HepG2 (cell line): ENCODE data around the gene PRKCI. TPM values are rescaled to one million over a fixed set of nuclear protein-coding genes. Genes with fewer than 3 reads are reported as not detected.
A peak's percentile ranks its signal among the peaks of the same experiment; 100 is the strongest.

Experiments used
- ATAC-seq: fragments of 200-7000 bp; cut with Tn5 transposase; 3 replicates; pipeline ENCODE4 v1.9.1; 2020; ENCODE audit warnings: mild to moderate bottlenecking, moderate library complexity
- BruUV-seq: library from RNA; stranded (reverse); fragments of 400-500 nt; replicated peaks from 2 replicates; lab custom pipeline; 2021; lab: Mats Ljungman, UMichigan
- CTCF ChIA-PET: fragments of 300-600 bp; formaldehyde crosslinking; extraction: SDS; loops from one replicate; lab custom pipeline; 2021; ENCODE audit warnings: low total read pairs, inconsistent platforms, low intra/inter-chr PET ratio; lab: Yijun Ruan, JAX
- POLR2A ChIA-PET: fragments of 350-600 bp; sonication (Branson Sonifier 250); formaldehyde crosslinking; loops from one replicate; lab custom pipeline; 2020; ENCODE audit warnings: antibody characterized with exemption, inconsistent platforms; lab: Yijun Ruan, JAX
- DNase-seq: peaks from one replicate; pipeline ENCODE4 v3.0.0-alpha.2; 2015; ENCODE audit warnings: low spot score
- FAIRE-seq: peaks from 3 replicates; lab custom pipeline; 2011; peaks lifted over from hg19 to GRCh38; lab: Jason Lieb, UNC
- H2AFZ ChIP-seq: one replicate; pipeline ENCODE4 v1.6.1; 2011; ENCODE audit warnings: low read length, inconsistent platforms
- H3K27ac ChIP-seq: fragments of 300-600 bp; 3 replicates; pipeline ENCODE4 v1.8.0; 2011; ENCODE audit warnings: mixed run types, mild to moderate bottlenecking, mixed read lengths, low read length, inconsistent platforms; ENCODE audit not compliant: insufficient read depth; ENCODE audit errors: extremely low read length
- H3K27me3 ChIP-seq, 2 experiments: fragments of 200-600 bp in 1 of 2; 2 replicates in 1 of 2; 3 replicates in 1 of 2; pipeline versions ENCODE4 v1.6.0 to v1.8.0; 2011; ENCODE audit warnings: low read length in 2 of 2, mild to moderate bottlenecking in 2 of 2, moderate library complexity in 2 of 2, inconsistent platforms in 1 of 2; ENCODE audit not compliant: insufficient read depth in 2 of 2, control insufficient read depth in 1 of 2
- H3K36me3 ChIP-seq, 2 experiments: fragments of 200-600 bp in 1 of 2; replicated peaks in 1 of 2; 2 replicates in 1 of 2; 3 replicates in 1 of 2; pipeline versions ENCODE4 v1.5.1 to v1.8.0; 2011; ENCODE audit warnings: low read length in 2 of 2, inconsistent platforms in 1 of 2; ENCODE audit not compliant: insufficient read depth in 2 of 2, control insufficient read depth in 1 of 2
- H3K4me1 ChIP-seq: 2 replicates; pipeline ENCODE4 v1.5.1; 2012; ENCODE audit warnings: low read length, inconsistent platforms; ENCODE audit not compliant: insufficient read depth
- H3K4me2 ChIP-seq: 2 replicates; pipeline ENCODE4 v1.6.0; 2011; ENCODE audit warnings: low read depth, low read length, inconsistent platforms
- H3K4me3 ChIP-seq, 3 experiments: fragments of 200-600 bp in 1 of 3; sonication (generic), shearing (Covaris generic) in 1 of 3; replicated peaks in 1 of 3; 2 replicates each; pipeline ENCODE4 v1.5.1; 2011 to 2016; ENCODE audit warnings: low read length in 3 of 3, inconsistent platforms in 2 of 3, low read depth in 2 of 3, mild to moderate bottlenecking in 2 of 3, control low read depth in 1 of 3, mixed read lengths in 1 of 3; ENCODE audit not compliant: insufficient read depth in 1 of 3
- H3K79me2 ChIP-seq: one replicate; pipeline ENCODE4 v1.6.1; 2011; ENCODE audit warnings: low read length, inconsistent platforms; ENCODE audit not compliant: insufficient read depth
- H3K9ac ChIP-seq: 2 replicates; pipeline ENCODE4 v1.6.0; 2011; ENCODE audit warnings: mild to moderate bottlenecking, low read depth, low read length, inconsistent platforms; ENCODE audit not compliant: insufficient read depth
- H3K9me3 ChIP-seq: 2 replicates; pipeline ENCODE4 v1.5.1; 2012; ENCODE audit warnings: mild to moderate bottlenecking, low read length
- H4K20me1 ChIP-seq: 2 replicates; pipeline ENCODE4 v1.6.0; 2011; ENCODE audit warnings: inconsistent platforms, mild to moderate bottlenecking, low read length, moderate library complexity; ENCODE audit not compliant: insufficient read depth
- DNMT1 ChIP-seq: sonication (generic); formaldehyde crosslinking; IDR thresholded peaks from 2 replicates; pipeline ENCODE4 v1.5.1; 2020; ENCODE audit warnings: mild to moderate bottlenecking, missing genetic modification reagents
- E2F2 ChIP-seq: sonication (generic); formaldehyde crosslinking; IDR thresholded peaks from 2 replicates; pipeline ENCODE4 v1.4.0; 2020; ENCODE audit warnings: missing genetic modification reagents, borderline replicate concordance
- KDM3A ChIP-seq: IDR thresholded peaks from 2 replicates; pipeline ENCODE4 v1.6.1; 2018; ENCODE audit warnings: low read depth, missing compliant biosample characterization
- KLF15 ChIP-seq: sonication (generic); formaldehyde crosslinking; IDR thresholded peaks from 2 replicates; pipeline ENCODE4 v1.8.1; 2023; ENCODE audit warnings: borderline replicate concordance, mild to moderate bottlenecking, inconsistent platforms, missing genetic modification reagents, mixed read lengths
- NR1H2 ChIP-seq: sonication (generic); formaldehyde crosslinking; IDR thresholded peaks from 2 replicates; pipeline ENCODE4 v1.8.1; 2022; ENCODE audit warnings: low read depth, missing genetic modification reagents, borderline replicate concordance
- SNRNP70 ChIP-seq: fragments of 200-400 bp; formaldehyde crosslinking; IDR thresholded peaks from 2 replicates; pipeline ENCODE4 v1.6.1; 2017; ENCODE audit warnings: mild to moderate bottlenecking, low read depth, low read length, moderate library complexity
- ZFP36 ChIP-seq: fragments of 150-350 bp; IDR thresholded peaks from 2 replicates; pipeline ENCODE4 v1.6.1; 2018; ENCODE audit warnings: borderline replicate concordance, low read length, low read depth; ENCODE audit not compliant: partially characterized antibody
- ZNF17 ChIP-seq: sonication (generic); formaldehyde crosslinking; IDR thresholded peaks from 2 replicates; pipeline ENCODE4 v1.5.0; 2020; ENCODE audit warnings: mild to moderate bottlenecking, missing genetic modification reagents
- ZNF264 ChIP-seq: sonication (generic); formaldehyde crosslinking; IDR thresholded peaks from 2 replicates; pipeline ENCODE4 v1.4.0; 2020; ENCODE audit warnings: missing genetic modification reagents
- ZNF431 ChIP-seq: sonication (generic); formaldehyde crosslinking; IDR thresholded peaks from 2 replicates; pipeline ENCODE4 v1.9.0; 2022; ENCODE audit warnings: missing genetic modification reagents, low read depth, mild to moderate bottlenecking, borderline replicate concordance
- ZNF792 ChIP-seq: IDR thresholded peaks from 2 replicates; pipeline ENCODE4 v1.6.1; 2016
- ZXDC ChIP-seq: sonication (generic); formaldehyde crosslinking; IDR thresholded peaks from 2 replicates; pipeline ENCODE4 v1.5.0; 2020; ENCODE audit warnings: mild to moderate bottlenecking, missing genetic modification reagents
- WGBS: methylation state at CpG from one replicate; pipeline ENCODE4 v1.1.6; 2017; ENCODE audit warnings: low lambda C conversion rate; 5-methylcytosine and 5-hydroxymethylcytosine counted together
- in situ Hi-C: cut with HindIII; loops from 2 replicates; pipeline ENCODE4 v1.10.0; 2017; ENCODE audit warnings: low pct_unique_long_range_greater_than_20kb; ENCODE audit not compliant: extremely low pct_ligation_motif_present
- intact Hi-C: fragments of 100-400 bp; cut with micrococcal nuclease; formaldehyde crosslinking; loops from one replicate; pipeline ENCODE4 v1.10.0; 2022; ENCODE audit not compliant: unreplicated experiment
- polyA plus RNA-seq, 8 experiments: library from polyadenylated mRNA; depleted of rRNA in 3 of 8; stranded (reverse) in 7 of 8; unstranded in 1 of 8; fragments of >200 nt; fragmentation: Illumina TruSeq in 4 of 8; extraction: Trizol in 4 of 8; gene quantifications; 2 replicates each; pipeline versions ENCODE4 v1.2.1 to v1.2.3, GENCODE V29; 2011 to 2016; ENCODE audit warnings: low read depth in 4 of 8, missing spikeins in 1 of 8, mixed read lengths in 1 of 8; ENCODE audit not compliant: insufficient read depth in 1 of 8
- total RNA-seq, 5 experiments: library from RNA; depleted of rRNA; stranded (reverse); fragments of >200 nt; fragmentation: Illumina TruSeq; extraction: Trizol; gene quantifications; 2 replicates each; pipeline ENCODE4 v1.2.3, GENCODE V29; 2016; ENCODE audit warnings: low read depth in 1 of 5
- TF ChIP-seq, protein P1 (sequence below): sonication (generic); formaldehyde crosslinking; IDR thresholded peaks from 2 replicates; pipeline ENCODE4 v1.4.0; 2020; ENCODE audit warnings: missing genetic modification reagents
- TF ChIP-seq, protein P2 (sequence below): sonication (generic); formaldehyde crosslinking; IDR thresholded peaks from 2 replicates; pipeline ENCODE4 v1.8.0; 2022; ENCODE audit warnings: missing genetic modification reagents, mild to moderate bottlenecking, borderline replicate concordance
- TF ChIP-seq, protein P3 (sequence below): sonication (generic); formaldehyde crosslinking; IDR thresholded peaks from 2 replicates; pipeline ENCODE4 v1.5.0; 2020; ENCODE audit warnings: mild to moderate bottlenecking, missing genetic modification reagents, moderate library complexity

The PRKCI gene
- total and polyA plus RNA-seq, 2 of the 13 experiments (the other 11 are each of a cell fraction or from before 2014, with no cell fraction given) = 17.2 to 30.4 TPM

DNA sequence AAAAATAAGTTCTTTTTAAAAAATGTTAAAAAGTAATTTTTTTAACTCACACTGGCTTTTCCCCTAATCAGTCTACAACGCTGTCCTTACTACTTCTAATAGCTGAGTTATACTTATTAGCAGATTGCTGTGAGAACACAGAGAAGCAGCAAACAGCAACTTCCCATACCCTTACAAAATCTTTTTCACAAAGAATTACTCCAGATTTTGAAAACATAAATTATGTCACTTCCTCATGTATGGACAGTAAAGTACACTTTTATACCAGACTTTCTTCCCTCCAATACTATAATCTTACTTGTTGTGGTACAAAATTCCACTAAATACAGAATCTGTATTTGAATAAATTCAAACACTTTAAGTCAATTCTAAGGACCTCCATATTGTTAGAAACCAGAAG, 42.8 kb upstream of the PRKCI start:
- BruUV-seq = no TSS peak
- peak overlapping the region; percentile 92 for H3K4me2 ChIP-seq
- ChIA-PET POLR2A (no interaction called here), CTCF (no interaction called here)
- H3K36me3 ChIP-seq = peaks cover 0 to 31% of the 10 kb centered on the region in 2 experiments
- H2AFZ ChIP-seq = no peak overlapping the region
- in situ Hi-C loops (no loop called here), intact Hi-C loops (no loop called here)
- DNase-seq (no peak), ATAC-seq (no peak), FAIRE-seq (no peak)
- peaks cover 38% of the 10 kb centered on the region for H3K79me2 ChIP-seq
- H4K20me1 ChIP-seq = no peaks in the 10 kb centered on the region
- H3K4me3 ChIP-seq = peak overlapping the region; percentile 87 to 99 (median 98); a peak in 3 of 6 replicates
- 77% methylated on average over 1 of the region's 1 CpG for WGBS
- no peaks in the 10 kb centered on the region; a peak in 1 of 5 replicates for H3K27me3 ChIP-seq
- peaks cover 19% of the 10 kb centered on the region for H3K4me1 ChIP-seq
- no peaks in the 10 kb centered on the region for H3K9me3 ChIP-seq
- H3K27ac ChIP-seq = no peak overlapping the region
- peak overlapping the region; percentile 91; the same call in 1 of the 2 replicates for H3K9ac ChIP-seq
- TF ChIP-seq ZNF17 (CRISPR knock-in tag) = no peak
- no peak for TF ChIP-seq KLF15 (CRISPR knock-in tag)
- TF ChIP-seq ZNF431 = no peak
- no peak for TF ChIP-seq ZFP36
- TF ChIP-seq, protein P1, sequence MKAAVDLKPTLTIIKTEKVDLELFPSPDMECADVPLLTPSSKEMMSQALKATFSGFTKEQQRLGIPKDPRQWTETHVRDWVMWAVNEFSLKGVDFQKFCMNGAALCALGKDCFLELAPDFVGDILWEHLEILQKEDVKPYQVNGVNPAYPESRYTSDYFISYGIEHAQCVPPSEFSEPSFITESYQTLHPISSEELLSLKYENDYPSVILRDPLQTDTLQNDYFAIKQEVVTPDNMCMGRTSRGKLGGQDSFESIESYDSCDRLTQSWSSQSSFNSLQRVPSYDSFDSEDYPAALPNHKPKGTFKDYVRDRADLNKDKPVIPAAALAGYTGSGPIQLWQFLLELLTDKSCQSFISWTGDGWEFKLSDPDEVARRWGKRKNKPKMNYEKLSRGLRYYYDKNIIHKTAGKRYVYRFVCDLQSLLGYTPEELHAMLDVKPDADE (CRISPR knock-in tag) = no peak
- TF ChIP-seq, protein P2, sequence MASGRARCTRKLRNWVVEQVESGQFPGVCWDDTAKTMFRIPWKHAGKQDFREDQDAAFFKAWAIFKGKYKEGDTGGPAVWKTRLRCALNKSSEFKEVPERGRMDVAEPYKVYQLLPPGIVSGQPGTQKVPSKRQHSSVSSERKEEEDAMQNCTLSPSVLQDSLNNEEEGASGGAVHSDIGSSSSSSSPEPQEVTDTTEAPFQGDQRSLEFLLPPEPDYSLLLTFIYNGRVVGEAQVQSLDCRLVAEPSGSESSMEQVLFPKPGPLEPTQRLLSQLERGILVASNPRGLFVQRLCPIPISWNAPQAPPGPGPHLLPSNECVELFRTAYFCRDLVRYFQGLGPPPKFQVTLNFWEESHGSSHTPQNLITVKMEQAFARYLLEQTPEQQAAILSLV (CRISPR knock-in tag) = no peak
- TF ChIP-seq, protein P3, sequence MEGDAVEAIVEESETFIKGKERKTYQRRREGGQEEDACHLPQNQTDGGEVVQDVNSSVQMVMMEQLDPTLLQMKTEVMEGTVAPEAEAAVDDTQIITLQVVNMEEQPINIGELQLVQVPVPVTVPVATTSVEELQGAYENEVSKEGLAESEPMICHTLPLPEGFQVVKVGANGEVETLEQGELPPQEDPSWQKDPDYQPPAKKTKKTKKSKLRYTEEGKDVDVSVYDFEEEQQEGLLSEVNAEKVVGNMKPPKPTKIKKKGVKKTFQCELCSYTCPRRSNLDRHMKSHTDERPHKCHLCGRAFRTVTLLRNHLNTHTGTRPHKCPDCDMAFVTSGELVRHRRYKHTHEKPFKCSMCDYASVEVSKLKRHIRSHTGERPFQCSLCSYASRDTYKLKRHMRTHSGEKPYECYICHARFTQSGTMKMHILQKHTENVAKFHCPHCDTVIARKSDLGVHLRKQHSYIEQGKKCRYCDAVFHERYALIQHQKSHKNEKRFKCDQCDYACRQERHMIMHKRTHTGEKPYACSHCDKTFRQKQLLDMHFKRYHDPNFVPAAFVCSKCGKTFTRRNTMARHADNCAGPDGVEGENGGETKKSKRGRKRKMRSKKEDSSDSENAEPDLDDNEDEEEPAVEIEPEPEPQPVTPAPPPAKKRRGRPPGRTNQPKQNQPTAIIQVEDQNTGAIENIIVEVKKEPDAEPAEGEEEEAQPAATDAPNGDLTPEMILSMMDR (CRISPR knock-in tag) = no peak
- no peak for TF ChIP-seq ZNF264 (CRISPR knock-in tag)
- no peak for TF ChIP-seq ZNF792 (CRISPR knock-in tag)
- no peak for TF ChIP-seq ZXDC (CRISPR knock-in tag)
- TF ChIP-seq KDM3A (CRISPR knock-in tag) = no peak
- no peak for TF ChIP-seq NR1H2 (CRISPR knock-in tag)
- no peak for TF ChIP-seq SNRNP70
- TF ChIP-seq DNMT1 = no peak
- no peak for TF ChIP-seq E2F2 (CRISPR knock-in tag)
